GM12872 (cell line): Measurements from ENCODE around the gene ABCA5.

Experiments used
- CTCF ChIP-seq: IDR thresholded peaks from 3 replicates; pipeline ENCODE4 v1.5.1; 2011; ENCODE audit warnings: low read depth, mild to moderate bottlenecking, low read length, moderate library complexity; ENCODE audit not compliant: insufficient read depth

Gene ABCA5

GRCh38 chr17:69314246-69315065 lies 12.5 kb downstream of the ABCA5 start:
- TF ChIP-seq CTCF = no peak

- no peak for TF ChIP-seq CTCF
Measured at GRCh38 chr17:69305177-69305576, 21.8 kb downstream of the ABCA5 start.

GRCh38 chr17:69302682-69303081 lies 24.3 kb downstream of the ABCA5 start:
- TF ChIP-seq CTCF = no peak

- TF ChIP-seq CTCF = no peak
Measured at GRCh38 chr17:69300222-69300621, 26.7 kb downstream of the ABCA5 start.

- no peak for TF ChIP-seq CTCF
Measured at GRCh38 chr17:69287168-69287567, 39.8 kb downstream of the ABCA5 start.

- TF ChIP-seq CTCF = no peak
Measured at GRCh38 chr17:69286257-69286656, 40.7 kb downstream of the ABCA5 start.

GRCh38 chr17:69284646-69285045 lies 42.3 kb downstream of the ABCA5 start:
- TF ChIP-seq CTCF = no peak
